ENCODE data around the gene DNAJC5G. TPM values are rescaled to one million over a fixed set of nuclear protein-coding genes. Genes with fewer than 3 reads are reported as not detected.

Gene DNAJC5G
- total and polyA plus RNA-seq, 2 of the 13 experiments (the other 11 are each of a cell fraction or from before 2014, with no cell fraction given), result 0.05 TPM; not detected in 1

DNA sequence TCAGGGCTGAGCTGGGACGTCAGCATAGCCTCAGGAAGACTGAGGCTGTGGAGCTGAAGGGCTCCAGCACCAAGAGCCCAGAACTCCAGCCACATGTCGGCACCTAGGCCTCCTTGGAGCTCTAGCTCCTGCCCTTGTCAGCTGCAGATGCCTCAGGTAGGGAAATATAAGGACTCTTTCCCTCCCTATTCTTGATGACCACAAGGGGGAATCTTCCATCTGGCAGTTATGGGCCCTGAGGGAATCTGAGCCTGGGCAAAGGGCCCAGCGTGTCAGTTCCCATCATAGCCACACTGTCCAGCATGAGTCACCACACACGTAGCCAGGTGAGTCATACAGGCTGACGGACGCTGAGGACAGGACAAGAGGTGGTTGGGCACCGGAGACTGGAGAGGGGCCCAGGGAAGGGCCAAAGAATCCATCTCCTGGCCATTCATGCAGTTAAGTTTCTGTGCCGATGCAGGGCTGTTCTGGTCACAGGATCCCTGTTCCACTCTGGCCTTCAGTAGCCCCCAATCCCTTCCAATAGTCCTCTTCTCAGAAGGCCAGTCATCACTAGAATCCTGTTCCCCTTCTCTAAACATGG is 45.8 kb downstream of the DNAJC5G start (continued):
- TF ChIP-seq, protein P1, sequence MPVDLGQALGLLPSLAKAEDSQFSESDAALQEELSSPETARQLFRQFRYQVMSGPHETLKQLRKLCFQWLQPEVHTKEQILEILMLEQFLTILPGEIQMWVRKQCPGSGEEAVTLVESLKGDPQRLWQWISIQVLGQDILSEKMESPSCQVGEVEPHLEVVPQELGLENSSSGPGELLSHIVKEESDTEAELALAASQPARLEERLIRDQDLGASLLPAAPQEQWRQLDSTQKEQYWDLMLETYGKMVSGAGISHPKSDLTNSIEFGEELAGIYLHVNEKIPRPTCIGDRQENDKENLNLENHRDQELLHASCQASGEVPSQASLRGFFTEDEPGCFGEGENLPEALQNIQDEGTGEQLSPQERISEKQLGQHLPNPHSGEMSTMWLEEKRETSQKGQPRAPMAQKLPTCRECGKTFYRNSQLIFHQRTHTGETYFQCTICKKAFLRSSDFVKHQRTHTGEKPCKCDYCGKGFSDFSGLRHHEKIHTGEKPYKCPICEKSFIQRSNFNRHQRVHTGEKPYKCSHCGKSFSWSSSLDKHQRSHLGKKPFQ (CRISPR knock-in tag; IDR thresholded peaks at IDR 0.05; ENCODE audit: insufficient replicate concordance), result no peak
- TF ChIP-seq ZSCAN21 (CRISPR knock-in tag; IDR thresholded peaks at IDR 0.05; ENCODE audit: borderline replicate concordance) (no peak; the same call in 1 of the 2 replicates), NKX3-1 (CRISPR knock-in tag; IDR thresholded peaks at IDR 0.05) (no peak), HES4 (CRISPR knock-in tag; IDR thresholded peaks at IDR 0.05; ENCODE audit: borderline replicate concordance) (no peak), NR2F6 (IDR thresholded peaks at IDR 0.05) (peak; percentile 28; the same call in 1 of the 2 replicates), NR2F6 (CRISPR knock-in tag; IDR thresholded peaks at IDR 0.05) (peak; percentile 81), ISL2 (CRISPR knock-in tag; IDR thresholded peaks at IDR 0.05) (peak; percentile 75), BCL6 (CRISPR knock-in tag; IDR thresholded peaks at IDR 0.05) (no peak; the same call in 1 of the 2 replicates), SP4 (CRISPR knock-in tag; IDR thresholded peaks at IDR 0.05) (peak; percentile 59; the same call in 1 of the 2 replicates), THAP11 (CRISPR knock-in tag; IDR thresholded peaks at IDR 0.05) (peak; percentile 93), KLF15 (CRISPR knock-in tag; IDR thresholded peaks at IDR 0.05; ENCODE audit: borderline replicate concordance) (no peak), HMG20B (CRISPR knock-in tag; conservative IDR thresholded peaks at IDR 0.05) (peak; percentile 52; the same call in 1 of the 2 replicates), HDAC2 (CRISPR knock-in tag; IDR thresholded peaks at IDR 0.05) (peak; percentile 93), SNAPC2 (CRISPR knock-in tag; IDR thresholded peaks at IDR 0.05) (no peak), FOXP1 (IDR thresholded peaks at IDR 0.05) (no peak), FOXP1 (CRISPR knock-in tag; IDR thresholded peaks at IDR 0.05) (peak; percentile 50), JUND (CRISPR knock-in tag; IDR thresholded peaks at IDR 0.05) (peak; percentile 100)
- TF ChIP-seq, protein P2, sequence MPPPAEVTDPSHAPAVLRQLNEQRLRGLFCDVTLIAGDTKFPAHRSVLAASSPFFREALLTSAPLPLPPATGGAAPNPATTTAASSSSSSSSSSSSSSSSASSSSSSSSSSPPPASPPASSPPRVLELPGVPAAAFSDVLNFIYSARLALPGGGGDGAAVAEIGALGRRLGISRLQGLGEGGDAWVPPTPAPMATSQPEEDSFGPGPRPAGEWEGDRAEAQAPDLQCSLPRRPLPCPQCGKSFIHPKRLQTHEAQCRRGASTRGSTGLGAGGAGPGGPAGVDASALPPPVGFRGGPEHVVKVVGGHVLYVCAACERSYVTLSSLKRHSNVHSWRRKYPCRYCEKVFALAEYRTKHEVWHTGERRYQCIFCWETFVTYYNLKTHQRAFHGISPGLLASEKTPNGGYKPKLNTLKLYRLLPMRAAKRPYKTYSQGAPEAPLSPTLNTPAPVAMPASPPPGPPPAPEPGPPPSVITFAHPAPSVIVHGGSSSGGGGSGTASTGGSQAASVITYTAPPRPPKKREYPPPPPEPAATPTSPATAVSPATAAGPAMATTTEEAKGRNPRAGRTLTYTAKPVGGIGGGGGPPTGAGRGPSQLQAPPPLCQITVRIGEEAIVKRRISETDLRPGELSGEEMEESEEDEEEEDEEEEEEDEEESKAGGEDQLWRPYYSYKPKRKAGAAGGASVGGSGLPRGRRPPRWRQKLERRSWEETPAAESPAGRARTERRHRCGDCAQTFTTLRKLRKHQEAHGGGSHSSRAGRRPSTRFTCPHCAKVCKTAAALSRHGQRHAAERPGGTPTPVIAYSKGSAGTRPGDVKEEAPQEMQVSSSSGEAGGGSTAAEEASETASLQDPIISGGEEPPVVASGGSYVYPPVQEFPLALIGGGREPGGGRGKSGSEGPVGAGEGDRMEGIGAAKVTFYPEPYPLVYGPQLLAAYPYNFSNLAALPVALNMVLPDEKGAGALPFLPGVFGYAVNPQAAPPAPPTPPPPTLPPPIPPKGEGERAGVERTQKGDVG (CRISPR knock-in tag; IDR thresholded peaks at IDR 0.05; ENCODE audit: borderline replicate concordance), result peak; percentile 66; the same call in 1 of the 2 replicates
- TF ChIP-seq, protein P3, sequence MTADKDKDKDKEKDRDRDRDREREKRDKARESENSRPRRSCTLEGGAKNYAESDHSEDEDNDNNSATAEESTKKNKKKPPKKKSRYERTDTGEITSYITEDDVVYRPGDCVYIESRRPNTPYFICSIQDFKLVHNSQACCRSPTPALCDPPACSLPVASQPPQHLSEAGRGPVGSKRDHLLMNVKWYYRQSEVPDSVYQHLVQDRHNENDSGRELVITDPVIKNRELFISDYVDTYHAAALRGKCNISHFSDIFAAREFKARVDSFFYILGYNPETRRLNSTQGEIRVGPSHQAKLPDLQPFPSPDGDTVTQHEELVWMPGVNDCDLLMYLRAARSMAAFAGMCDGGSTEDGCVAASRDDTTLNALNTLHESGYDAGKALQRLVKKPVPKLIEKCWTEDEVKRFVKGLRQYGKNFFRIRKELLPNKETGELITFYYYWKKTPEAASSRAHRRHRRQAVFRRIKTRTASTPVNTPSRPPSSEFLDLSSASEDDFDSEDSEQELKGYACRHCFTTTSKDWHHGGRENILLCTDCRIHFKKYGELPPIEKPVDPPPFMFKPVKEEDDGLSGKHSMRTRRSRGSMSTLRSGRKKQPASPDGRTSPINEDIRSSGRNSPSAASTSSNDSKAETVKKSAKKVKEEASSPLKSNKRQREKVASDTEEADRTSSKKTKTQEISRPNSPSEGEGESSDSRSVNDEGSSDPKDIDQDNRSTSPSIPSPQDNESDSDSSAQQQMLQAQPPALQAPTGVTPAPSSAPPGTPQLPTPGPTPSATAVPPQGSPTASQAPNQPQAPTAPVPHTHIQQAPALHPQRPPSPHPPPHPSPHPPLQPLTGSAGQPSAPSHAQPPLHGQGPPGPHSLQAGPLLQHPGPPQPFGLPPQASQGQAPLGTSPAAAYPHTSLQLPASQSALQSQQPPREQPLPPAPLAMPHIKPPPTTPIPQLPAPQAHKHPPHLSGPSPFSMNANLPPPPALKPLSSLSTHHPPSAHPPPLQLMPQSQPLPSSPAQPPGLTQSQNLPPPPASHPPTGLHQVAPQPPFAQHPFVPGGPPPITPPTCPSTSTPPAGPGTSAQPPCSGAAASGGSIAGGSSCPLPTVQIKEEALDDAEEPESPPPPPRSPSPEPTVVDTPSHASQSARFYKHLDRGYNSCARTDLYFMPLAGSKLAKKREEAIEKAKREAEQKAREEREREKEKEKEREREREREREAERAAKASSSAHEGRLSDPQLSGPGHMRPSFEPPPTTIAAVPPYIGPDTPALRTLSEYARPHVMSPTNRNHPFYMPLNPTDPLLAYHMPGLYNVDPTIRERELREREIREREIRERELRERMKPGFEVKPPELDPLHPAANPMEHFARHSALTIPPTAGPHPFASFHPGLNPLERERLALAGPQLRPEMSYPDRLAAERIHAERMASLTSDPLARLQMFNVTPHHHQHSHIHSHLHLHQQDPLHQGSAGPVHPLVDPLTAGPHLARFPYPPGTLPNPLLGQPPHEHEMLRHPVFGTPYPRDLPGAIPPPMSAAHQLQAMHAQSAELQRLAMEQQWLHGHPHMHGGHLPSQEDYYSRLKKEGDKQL (CRISPR knock-in tag; IDR thresholded peaks at IDR 0.05; ENCODE audit: low read depth), result peak; percentile 56; the same call in 1 of the 2 replicates
- TF ChIP-seq, protein P4, sequence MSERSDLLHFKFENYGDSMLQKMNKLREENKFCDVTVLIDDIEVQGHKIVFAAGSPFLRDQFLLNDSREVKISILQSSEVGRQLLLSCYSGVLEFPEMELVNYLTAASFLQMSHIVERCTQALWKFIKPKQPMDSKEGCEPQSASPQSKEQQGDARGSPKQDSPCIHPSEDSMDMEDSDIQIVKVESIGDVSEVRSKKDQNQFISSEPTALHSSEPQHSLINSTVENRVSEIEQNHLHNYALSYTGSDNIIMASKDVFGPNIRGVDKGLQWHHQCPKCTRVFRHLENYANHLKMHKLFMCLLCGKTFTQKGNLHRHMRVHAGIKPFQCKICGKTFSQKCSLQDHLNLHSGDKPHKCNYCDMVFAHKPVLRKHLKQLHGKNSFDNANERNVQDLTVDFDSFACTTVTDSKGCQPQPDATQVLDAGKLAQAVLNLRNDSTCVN (CRISPR knock-in tag; IDR thresholded peaks at IDR 0.05; ENCODE audit: borderline replicate concordance), result peak; percentile 71; the same call in 1 of the 2 replicates
